SK-N-SH (cell line): Measurements from ENCODE around the gene TTC21A.

ENCODE experiments used
- RAD21 ChIP-seq: IDR thresholded peaks from 2 replicates; pipeline ENCODE4 v1.6.1; 2012; ENCODE audit warnings: mild to moderate bottlenecking, low read length
- TF ChIP-seq, protein P1 (sequence below): fragments of 200-600 bp; sonication (generic); IDR thresholded peaks from 2 replicates; pipeline ENCODE4 v1.6.1; 2017; ENCODE audit warnings: antibody characterized with exemption, mild to moderate bottlenecking, moderate library complexity
- TF ChIP-seq, protein P2 (sequence below): fragments of 150-350 bp; IDR thresholded peaks from 2 replicates; pipeline ENCODE4 v1.6.1; 2017; ENCODE audit warnings: antibody characterized with exemption, low read length, low read depth, borderline replicate concordance

DNA sequence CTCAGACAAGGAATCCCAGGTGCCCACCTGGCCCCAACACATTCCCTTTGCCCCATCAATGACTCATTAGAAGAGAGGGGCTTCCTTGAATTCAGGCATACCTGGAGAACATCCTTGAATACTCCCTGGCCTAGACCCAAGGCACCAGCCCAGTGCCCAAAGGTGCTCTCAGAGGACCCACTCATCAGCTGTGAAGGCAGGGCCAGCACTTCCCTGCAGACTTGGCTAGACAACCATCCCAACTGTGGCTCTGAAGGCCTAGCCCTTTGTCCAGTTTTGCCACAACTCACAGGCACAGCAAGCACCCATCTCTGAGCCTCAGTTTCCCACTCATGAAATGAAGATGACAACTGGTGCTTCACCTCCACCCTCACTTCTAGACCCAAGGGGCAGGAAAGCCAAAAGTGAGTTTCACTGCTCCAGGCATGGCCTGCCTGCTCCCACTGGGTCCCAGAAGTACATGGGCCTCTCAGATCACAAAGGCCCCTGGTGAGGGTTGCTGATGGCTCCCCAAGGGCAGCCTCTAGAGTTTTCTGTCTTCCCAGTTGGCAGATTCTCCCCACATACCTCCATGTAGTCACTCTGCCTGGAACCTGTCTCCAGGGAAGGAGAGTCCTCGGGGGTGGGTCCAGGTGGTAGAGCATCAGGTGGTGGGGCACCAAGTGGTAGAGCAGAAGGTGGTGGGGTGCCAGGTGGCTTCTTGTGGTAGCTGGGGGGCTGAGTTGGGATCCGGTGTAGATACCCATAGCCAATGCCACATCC is 7.6 kb upstream of the TTC21A start:
- TF ChIP-seq, protein P1, sequence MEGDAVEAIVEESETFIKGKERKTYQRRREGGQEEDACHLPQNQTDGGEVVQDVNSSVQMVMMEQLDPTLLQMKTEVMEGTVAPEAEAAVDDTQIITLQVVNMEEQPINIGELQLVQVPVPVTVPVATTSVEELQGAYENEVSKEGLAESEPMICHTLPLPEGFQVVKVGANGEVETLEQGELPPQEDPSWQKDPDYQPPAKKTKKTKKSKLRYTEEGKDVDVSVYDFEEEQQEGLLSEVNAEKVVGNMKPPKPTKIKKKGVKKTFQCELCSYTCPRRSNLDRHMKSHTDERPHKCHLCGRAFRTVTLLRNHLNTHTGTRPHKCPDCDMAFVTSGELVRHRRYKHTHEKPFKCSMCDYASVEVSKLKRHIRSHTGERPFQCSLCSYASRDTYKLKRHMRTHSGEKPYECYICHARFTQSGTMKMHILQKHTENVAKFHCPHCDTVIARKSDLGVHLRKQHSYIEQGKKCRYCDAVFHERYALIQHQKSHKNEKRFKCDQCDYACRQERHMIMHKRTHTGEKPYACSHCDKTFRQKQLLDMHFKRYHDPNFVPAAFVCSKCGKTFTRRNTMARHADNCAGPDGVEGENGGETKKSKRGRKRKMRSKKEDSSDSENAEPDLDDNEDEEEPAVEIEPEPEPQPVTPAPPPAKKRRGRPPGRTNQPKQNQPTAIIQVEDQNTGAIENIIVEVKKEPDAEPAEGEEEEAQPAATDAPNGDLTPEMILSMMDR = no peak
- TF ChIP-seq, protein P2, sequence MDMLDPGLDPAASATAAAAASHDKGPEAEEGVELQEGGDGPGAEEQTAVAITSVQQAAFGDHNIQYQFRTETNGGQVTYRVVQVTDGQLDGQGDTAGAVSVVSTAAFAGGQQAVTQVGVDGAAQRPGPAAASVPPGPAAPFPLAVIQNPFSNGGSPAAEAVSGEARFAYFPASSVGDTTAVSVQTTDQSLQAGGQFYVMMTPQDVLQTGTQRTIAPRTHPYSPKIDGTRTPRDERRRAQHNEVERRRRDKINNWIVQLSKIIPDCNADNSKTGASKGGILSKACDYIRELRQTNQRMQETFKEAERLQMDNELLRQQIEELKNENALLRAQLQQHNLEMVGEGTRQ = no peak
- no peak for TF ChIP-seq RAD21
